Measurements from ENCODE around the gene NR2C2AP.

The NR2C2AP gene

GRCh38 chr19:19152668-19153384 lies 50.4 kb downstream of the NR2C2AP start:
- no peak for DNase-seq (ENCODE audit: low read depth in 3 of 3)

DNA sequence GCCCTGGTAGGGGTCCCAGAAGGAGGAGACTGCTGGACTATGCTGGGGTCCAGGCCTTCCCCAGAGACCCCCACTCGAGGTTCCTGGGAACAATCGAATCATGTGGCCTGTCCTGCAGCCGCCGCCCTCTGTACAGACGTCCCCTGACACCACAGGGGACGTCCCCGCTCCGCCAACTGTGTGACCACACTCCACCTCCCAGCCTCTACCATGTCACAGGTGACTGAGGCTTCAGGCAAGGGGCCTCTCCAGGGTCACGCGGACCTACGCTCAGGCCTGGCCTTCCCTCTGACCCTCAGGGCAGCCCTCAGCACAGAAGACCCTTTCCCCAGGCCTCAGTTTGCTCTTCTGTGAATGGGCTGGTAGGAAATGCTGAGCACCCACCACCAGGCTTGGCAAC lies 51.8 kb downstream of the NR2C2AP start:
- DNase-seq (ENCODE audit: low read depth in 3 of 3) = no peak
